Measurements from ENCODE around the gene ERGIC1. TPM values are rescaled to one million over a fixed set of nuclear protein-coding genes. Genes with fewer than 3 reads are reported as not detected.

ERGIC1 gene
- total and polyA plus RNA-seq, 2 experiments from 2014 or later = 25.2 to 92.2 TPM

DNA sequence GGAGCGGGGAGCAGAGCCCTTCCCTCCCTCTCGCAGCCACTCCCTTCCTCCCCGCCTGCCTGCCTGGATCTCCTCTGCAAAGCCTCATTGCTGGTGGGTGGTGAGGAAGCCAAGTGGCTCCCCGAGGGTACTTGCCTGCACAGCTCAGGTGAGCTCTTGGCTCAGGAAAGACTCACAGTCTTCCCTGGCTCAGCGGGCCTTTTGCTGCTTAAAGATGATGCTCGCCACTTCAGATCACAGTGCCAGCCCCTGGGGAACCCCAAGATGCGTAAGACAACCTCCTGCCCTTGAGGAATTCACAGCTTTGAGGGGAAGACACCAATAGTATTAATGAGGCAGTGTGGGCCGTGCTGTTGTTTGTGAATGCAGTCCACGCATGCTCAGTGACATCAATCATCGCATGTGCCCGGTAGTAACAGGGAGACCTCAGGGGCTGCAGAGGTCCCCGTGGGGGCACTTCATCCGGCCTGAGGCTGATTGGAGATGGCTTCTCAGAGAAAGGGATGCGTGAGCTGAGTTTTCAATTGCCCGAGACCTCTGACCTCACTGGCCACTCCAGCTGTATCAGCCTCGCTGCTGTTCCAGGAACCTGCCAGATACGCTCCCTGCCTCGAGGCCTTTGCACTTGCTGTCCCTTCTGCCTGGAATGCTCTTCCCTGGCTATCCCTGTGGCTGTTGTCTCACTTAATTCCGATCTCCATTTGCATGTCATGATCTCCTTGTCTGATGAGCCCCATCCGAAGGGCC, 36.8 kb downstream of the ERGIC1 start:
- Histone ChIP-seq H3K27ac (ENCODE audit: low read depth) (peak overlapping the region; percentile 81; the same call in 1 of the 2 replicates), H2AFZ (no peak overlapping the region), H3K9me2 (ENCODE audit: insufficient read depth) (no peaks in the 10 kb centered on the region), H4K20me1 (replicated peaks; ENCODE audit: insufficient read depth) (peaks cover 49% of the 10 kb centered on the region), H3F3A (replicated peaks; ENCODE audit: low read depth) (peaks cover 11% of the 10 kb centered on the region; the same call in 1 of the 2 replicates), H3K4me3 (no peak overlapping the region), H3K79me2 (replicated peaks; ENCODE audit: insufficient read depth) (peaks cover 64% of the 10 kb centered on the region), H3K27me3 (ENCODE audit: insufficient read depth) (no peaks in the 10 kb centered on the region), H3K4me1 (ENCODE audit: insufficient read depth) (peaks cover 71% of the 10 kb centered on the region), H3K4me2 (no peak overlapping the region), H3K36me3 (ENCODE audit: insufficient read depth) (no peaks in the 10 kb centered on the region; the same call in 1 of the 2 replicates)
- peak; percentile 11 for ATAC-seq
- H3K27ac Mint-ChIP-seq = no peak overlapping the region
- no peaks in the 10 kb centered on the region for H3K9me3 Mint-ChIP-seq
- no peaks in the 10 kb centered on the region; the same call in 2 of the 3 replicates for H3K36me3 Mint-ChIP-seq (ENCODE audit: low read depth)
- no peak for DNase-seq (ENCODE audit: low spot score)
- peaks cover 12% of the 10 kb centered on the region for H3K27me3 Mint-ChIP-seq (ENCODE audit: insufficient read depth, low read depth, poor library complexity)
- no peak overlapping the region for H3K4me3 Mint-ChIP-seq
- TF ChIP-seq CREB1 (CRISPR knock-in tag; IDR thresholded peaks at IDR 0.05; ENCODE audit: low read depth) (no peak), EZH2 (IDR thresholded peaks at IDR 0.05; ENCODE audit: low read depth, unreplicated experiment) (no peak), POLR2AphosphoS5 (IDR thresholded peaks at IDR 0.05; ENCODE audit: low read depth) (no peak), NANOG (IDR thresholded peaks at IDR 0.05; ENCODE audit: borderline replicate concordance) (no peak), EZH2phosphoT487 (IDR thresholded peaks at IDR 0.05; ENCODE audit: unreplicated experiment) (no peak), JUNB (IDR thresholded peaks at IDR 0.05; ENCODE audit: unreplicated experiment) (no peak), STAT1 (IDR thresholded peaks at IDR 0.05; ENCODE audit: unreplicated experiment) (no peak), ZNF114 (CRISPR knock-in tag; IDR thresholded peaks at IDR 0.05) (no peak)
- TF ChIP-seq, protein P1, sequence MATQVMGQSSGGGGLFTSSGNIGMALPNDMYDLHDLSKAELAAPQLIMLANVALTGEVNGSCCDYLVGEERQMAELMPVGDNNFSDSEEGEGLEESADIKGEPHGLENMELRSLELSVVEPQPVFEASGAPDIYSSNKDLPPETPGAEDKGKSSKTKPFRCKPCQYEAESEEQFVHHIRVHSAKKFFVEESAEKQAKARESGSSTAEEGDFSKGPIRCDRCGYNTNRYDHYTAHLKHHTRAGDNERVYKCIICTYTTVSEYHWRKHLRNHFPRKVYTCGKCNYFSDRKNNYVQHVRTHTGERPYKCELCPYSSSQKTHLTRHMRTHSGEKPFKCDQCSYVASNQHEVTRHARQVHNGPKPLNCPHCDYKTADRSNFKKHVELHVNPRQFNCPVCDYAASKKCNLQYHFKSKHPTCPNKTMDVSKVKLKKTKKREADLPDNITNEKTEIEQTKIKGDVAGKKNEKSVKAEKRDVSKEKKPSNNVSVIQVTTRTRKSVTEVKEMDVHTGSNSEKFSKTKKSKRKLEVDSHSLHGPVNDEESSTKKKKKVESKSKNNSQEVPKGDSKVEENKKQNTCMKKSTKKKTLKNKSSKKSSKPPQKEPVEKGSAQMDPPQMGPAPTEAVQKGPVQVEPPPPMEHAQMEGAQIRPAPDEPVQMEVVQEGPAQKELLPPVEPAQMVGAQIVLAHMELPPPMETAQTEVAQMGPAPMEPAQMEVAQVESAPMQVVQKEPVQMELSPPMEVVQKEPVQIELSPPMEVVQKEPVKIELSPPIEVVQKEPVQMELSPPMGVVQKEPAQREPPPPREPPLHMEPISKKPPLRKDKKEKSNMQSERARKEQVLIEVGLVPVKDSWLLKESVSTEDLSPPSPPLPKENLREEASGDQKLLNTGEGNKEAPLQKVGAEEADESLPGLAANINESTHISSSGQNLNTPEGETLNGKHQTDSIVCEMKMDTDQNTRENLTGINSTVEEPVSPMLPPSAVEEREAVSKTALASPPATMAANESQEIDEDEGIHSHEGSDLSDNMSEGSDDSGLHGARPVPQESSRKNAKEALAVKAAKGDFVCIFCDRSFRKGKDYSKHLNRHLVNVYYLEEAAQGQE (IDR thresholded peaks at IDR 0.05; ENCODE audit: unreplicated experiment) = no peak
- TF ChIP-seq, protein P2, sequence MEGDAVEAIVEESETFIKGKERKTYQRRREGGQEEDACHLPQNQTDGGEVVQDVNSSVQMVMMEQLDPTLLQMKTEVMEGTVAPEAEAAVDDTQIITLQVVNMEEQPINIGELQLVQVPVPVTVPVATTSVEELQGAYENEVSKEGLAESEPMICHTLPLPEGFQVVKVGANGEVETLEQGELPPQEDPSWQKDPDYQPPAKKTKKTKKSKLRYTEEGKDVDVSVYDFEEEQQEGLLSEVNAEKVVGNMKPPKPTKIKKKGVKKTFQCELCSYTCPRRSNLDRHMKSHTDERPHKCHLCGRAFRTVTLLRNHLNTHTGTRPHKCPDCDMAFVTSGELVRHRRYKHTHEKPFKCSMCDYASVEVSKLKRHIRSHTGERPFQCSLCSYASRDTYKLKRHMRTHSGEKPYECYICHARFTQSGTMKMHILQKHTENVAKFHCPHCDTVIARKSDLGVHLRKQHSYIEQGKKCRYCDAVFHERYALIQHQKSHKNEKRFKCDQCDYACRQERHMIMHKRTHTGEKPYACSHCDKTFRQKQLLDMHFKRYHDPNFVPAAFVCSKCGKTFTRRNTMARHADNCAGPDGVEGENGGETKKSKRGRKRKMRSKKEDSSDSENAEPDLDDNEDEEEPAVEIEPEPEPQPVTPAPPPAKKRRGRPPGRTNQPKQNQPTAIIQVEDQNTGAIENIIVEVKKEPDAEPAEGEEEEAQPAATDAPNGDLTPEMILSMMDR (conservative IDR thresholded peaks at IDR 0.05; ENCODE audit: low read depth in 2 of 2) = no peak
- peaks cover under 1% of the 10 kb centered on the region for H3K4me1 Mint-ChIP-seq
